AG09319 (cell line): ENCODE results near the gene PATL2.

ENCODE experiments used
- DNase-seq: peaks from one replicate; pipeline ENCODE4 v3.0.0-alpha.2; 2010; ENCODE audit warnings: low read depth; ENCODE audit errors: extremely low read depth
- CTCF ChIP-seq: IDR thresholded peaks from 2 replicates; pipeline ENCODE4 v1.5.1; 2011; ENCODE audit warnings: low read depth, mild to moderate bottlenecking, inconsistent platforms, low read length, moderate library complexity

PATL2 gene

GRCh38 chr15:44616974-44617373 lies 94.1 kb downstream of the PATL2 start:
- TF ChIP-seq CTCF, result no peak
- DNase-seq, result no peak
